Dedifferentiated amniotic fluid mesenchymal stem cell (primary cell): ENCODE data around the gene CACNA1G.
A peak's percentile ranks its signal among the peaks of the same experiment; 100 is the strongest.

Experiments used
- DNase-seq: peaks from one replicate; pipeline ENCODE4 v3.0.0-alpha.2; 2016; ENCODE audit errors: extremely low spot score

Gene CACNA1G

GRCh38 chr17:50547736-50548083 is 12.8 kb upstream of the CACNA1G start:
- DNase-seq, result no peak

DNA sequence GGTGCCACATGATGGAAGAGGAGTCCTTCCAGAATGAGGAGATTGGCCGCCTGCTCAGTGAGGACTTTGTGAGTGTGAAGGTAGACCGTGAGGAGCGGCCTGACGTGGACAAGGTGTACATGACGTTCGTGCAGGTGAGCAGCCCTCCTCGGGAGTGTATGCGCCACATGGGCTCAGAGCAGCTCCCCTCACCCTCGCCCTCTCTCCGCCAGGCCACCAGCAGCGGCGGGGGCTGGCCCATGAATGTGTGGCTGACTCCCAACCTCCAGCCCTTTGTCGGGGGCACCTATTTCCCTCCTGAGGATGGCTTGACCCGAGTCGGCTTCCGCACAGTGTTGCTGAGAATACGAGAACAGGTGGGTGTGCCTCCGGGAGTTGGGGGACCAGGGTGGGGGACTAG is 11.7 kb upstream of the CACNA1G start:
- no peak for DNase-seq

- DNase-seq, result no peak
Observed at GRCh38 chr17:50549256-50549941, 11.1 kb upstream of the CACNA1G start.

DNA sequence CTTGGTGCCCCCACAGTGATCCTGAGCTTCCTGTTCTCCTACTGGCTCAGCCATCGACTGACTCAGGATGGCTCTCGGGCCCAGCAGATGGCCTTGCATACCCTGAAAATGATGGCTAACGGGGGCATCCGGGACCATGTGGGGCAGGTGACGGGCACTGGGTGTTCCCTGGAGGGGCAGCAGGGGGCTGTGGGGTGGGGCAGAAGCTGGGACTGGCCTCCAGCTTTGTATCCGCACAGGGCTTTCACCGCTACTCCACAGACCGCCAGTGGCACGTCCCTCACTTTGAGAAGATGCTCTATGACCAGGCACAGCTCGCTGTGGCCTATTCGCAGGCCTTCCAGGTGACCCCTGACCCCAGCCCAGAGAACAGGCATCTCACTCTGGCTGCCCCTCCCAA is 10.5 kb upstream of the CACNA1G start:
- DNase-seq, result no peak

DNA sequence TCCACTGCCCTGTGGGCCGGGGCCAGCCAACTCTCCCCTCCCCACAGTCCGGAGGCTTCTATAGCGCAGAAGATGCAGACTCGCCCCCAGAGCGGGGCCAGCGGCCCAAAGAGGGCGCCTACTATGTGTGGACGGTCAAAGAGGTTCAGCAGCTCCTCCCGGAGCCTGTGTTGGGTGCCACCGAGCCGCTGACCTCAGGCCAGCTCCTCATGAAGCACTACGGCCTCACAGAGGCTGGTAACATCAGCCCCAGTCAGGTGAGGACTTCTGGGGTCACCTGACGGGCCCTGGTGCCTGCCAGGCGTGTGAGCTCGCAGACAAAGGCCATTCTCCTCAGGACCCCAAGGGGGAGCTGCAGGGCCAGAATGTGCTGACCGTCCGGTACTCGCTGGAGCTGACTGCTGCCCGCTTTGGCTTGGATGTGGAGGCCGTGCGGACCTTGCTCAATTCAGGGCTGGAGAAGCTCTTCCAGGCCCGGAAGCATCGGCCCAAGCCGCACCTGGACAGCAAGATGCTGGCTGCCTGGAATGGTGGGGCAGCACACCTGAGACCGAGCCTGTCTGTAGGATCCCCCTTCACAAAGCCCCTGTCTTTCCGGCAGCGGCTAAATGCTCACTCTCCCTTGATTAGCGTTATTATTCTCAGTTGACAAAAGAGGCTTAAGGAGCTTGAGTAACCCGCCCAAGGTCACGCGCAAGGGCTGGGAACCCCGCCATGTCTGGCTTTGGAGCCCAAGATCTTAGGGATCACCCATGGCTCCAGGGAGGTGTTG is 9.7 kb upstream of the CACNA1G start:
- DNase-seq, result peak; percentile 82

DNA sequence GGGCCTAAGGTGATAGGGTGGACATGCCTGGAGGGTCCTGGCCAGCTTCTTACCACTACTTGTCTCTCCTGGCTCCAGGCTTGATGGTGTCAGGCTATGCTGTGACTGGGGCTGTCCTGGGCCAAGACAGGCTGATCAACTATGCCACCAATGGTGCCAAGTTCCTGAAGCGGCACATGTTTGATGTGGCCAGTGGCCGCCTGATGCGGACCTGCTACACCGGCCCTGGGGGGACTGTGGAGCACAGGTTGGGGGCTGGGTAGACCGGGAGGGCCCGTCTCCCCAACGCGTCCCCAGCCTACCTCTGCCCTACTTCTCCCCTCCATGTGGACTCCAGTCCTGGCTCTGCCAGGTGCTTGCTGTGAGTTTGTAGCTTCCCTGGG is 9.1 kb upstream of the CACNA1G start:
- no peak for DNase-seq

DNA sequence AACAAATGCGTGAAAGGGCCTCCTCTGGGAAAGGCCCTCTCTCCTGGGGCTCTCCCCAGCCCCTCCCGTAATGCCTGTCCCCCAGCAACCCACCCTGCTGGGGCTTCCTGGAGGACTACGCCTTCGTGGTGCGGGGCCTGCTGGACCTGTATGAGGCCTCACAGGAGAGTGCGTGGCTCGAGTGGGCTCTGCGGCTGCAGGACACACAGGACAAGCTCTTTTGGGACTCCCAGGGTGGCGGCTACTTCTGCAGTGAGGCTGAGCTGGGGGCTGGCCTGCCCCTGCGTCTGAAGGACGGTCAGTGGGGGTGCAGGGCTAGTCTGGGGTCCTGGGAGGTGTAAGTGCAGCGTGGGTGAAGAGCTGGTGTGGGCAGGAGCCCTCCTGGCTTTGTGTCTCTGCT is 8.6 kb upstream of the CACNA1G start:
- no peak for DNase-seq

DNA sequence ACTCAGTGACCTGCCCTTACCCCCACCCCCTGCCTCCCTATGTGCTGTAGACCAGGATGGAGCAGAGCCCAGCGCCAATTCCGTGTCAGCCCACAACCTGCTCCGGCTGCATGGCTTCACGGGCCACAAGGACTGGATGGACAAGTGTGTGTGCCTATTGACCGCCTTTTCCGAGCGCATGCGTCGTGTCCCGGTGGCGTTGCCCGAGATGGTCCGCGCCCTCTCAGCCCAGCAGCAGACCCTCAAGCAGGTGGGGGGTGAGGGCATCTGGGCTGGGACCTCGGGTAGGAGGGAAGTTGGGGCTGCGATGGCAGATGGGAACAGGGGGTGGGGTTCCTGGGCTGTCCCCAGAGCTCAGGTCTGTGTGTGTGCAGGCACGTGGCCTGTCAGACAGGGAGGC is 6.3 kb upstream of the CACNA1G start:
- no peak for DNase-seq

- no peak for DNase-seq
Observed at GRCh38 chr17:50556803-50557202, 3.7 kb upstream of the CACNA1G start.

GRCh38 chr17:50557630-50558029 is 2.9 kb upstream of the CACNA1G start:
- no peak for DNase-seq

GRCh38 chr17:50558091-50558490 is 2.4 kb upstream of the CACNA1G start:
- no peak for DNase-seq

DNA sequence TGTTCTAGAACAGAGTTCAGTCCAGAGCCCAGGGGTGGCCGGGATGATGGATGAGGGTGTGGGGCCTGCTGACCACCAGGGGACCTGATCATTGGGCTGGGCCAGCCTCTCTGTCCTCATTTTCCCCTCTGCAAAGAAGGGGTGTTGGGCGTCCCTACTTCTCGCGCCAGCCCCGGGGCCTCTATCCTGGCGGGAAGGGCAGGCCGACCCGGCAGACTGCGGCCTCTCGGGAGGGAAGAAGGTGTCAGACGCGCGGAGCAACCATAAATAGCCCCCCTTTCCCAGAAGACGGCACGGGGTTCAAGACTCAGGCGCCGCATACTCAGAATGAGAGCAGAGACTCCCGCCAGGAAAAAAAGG is 2.0 kb upstream of the CACNA1G start:
- DNase-seq, result no peak

DNA sequence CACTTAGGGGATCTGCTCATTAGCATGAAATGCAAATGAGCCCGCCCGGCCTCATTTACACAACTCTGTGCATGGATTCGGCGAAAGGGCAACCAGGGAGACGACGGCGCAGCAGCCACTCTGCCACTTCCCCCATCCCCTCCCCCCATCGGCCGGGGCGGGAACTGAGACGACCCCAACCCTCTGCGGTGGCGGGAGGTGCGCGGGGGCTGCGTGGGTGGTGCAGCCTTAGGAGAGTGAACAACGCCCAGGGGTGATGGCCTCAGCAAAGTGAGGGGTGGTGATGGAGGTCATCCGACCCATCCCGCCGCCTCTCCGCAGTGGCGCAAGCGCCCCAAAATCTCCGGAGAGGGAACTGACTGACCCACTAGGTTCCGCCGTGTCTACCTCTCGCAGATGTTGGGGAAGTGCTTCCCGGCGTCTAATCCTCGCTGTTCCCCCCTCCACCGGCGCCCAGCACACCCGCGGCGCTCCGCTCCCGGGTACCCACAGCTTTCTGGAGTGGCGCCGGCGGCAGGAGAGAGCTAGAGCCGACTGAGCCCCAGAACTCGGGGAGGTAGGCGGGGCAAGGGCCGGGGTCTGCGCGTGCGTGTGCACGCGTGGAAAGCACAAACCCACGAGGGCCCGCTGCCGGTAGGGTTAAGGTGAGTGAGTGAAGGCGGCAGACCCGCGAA is 1.4 kb upstream of the CACNA1G start:
- DNase-seq, result no peak

DNA sequence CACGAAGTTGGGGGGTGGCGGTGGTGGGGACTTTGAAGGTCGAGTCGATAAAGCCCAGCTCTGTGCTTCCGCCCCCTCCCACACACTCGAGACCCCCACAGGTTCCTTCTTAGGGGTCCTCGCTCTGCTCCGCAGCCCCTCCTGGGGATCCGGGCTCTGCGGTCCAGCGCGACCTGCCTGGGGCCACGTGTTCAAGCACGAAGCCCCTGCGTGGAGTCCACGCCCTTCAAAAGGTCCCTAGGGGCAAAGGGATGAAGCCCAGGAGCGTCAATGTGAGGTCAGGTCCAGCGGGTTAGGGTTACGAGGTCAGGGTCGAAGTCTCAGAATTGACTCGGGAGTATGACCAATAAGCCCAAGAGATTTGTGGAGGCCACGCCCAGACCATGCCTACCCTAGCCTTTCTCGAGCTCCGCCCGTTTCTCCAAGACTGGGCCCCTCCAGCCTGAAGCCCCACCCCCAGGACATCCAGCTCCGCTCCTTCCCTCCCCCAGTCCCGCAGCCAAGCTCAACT is 786 bp upstream of the CACNA1G start:
- DNase-seq, result no peak

- no peak for DNase-seq
Observed at GRCh38 chr17:50560931-50561745, 623 bp downstream of the CACNA1G start.

GRCh38 chr17:50561746-50562141 is 1.2 kb downstream of the CACNA1G start:
- DNase-seq, result no peak

DNA sequence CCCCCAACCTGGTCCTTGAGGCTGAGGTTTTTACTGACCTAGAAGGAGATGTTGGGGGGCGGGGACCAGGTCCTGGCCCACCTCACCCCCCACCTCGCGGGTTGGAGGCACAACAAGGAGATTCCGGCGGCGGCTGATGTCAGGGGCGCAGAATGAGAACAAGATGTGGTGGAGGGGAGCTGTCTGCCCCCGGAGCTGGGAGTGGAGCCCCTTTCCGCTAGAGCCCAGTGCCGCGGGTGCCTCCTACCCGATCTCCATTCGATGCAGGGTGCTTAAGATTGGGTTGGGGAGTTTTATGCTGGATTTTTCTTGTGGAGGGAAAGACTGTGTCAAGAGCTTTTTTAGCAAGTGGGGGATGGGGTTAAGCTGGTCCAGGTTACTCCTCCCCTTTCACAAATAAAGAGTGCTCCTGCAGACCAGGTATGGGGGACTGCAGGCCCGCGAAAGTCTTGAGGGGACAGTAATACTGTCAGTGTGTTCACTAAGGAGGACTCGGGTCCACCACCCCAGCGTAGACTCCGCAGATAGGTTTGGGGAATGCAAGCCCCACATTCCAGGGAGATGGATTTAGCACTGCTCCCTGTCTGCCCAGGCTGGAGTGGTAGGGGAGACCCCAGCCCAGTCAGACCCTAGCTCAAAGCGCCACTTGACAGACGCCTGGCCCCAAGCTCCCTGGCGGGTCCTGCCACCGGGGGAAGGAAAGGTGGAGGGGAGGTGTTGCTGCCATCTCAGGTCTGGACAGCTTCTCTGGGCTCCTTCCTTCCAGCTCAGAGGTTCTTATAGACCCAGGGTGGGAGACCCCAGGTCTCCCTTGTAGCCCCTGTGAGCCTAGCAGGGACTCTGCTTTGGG is 2.0 kb downstream of the CACNA1G start:
- no peak for DNase-seq

- DNase-seq, result no peak
Observed at GRCh38 chr17:50563092-50563511, 2.6 kb downstream of the CACNA1G start.

DNA sequence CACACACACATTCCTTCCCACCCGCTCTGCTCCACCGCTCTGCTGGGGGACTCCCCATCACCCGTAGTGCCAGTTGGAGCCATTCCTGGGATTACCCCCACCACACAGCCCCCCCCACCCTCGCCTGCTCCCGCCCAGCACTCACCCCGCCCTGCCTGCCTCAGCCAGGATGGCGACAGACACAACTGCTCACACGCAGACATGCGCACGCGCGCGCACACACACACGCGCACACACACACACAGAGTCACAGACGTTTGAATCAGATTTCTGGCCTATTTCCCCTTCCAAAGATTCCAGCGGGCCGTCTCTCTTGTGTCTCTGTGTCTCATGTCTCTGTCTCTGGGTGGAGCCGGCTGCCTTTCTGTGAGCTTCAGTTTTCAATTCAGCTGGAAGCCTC is 4.4 kb downstream of the CACNA1G start:
- peak; percentile 77 for DNase-seq

GRCh38 chr17:50565402-50566350 is 5.2 kb downstream of the CACNA1G start:
- DNase-seq, result no peak
